Measurements from ENCODE around the gene CYS1. TPM values are rescaled to one million over a fixed set of nuclear protein-coding genes. Genes with fewer than 3 reads are reported as not detected.

CYS1 gene
- total and polyA plus RNA-seq, 2 of the 8 experiments (the other 6 are each of a cell fraction or from before 2014, with no cell fraction given), result 0.09 to 0.13 TPM

DNA sequence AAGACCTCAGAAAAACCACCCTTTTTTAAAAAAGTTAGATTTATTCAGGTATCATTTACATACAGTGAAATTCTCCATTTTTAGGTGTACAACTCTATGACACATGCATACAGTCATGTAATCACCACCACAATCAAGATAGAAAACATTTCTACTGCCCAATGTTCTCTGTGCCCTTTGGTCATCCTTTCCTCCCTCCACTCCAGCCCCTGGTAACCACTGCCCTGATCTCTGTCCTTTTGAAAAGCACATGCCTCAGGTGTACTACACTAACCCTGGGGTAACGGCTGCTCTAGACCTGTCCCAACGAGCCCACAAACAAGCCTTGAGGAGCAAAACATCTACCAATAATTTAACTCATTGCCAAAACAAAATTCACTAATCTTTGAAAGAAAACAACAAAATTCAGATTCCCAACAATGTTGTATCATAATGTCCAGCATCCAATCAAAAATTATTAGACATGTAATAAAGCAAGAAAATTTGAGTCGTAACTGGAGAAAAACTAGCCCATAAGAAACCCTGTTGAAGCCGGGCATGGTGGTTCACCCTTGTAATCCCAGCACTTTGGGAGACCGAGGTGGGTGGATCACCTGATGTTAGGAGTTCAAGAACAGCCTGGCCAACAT lies 62.8 kb downstream of the CYS1 start:
- no peak overlapping the region for H2AFZ ChIP-seq (ENCODE audit: low read length)
- H2AK5ac ChIP-seq (ENCODE audit: low read depth, low read length), result no peak overlapping the region
- no peak overlapping the region for H2BK12ac ChIP-seq (ENCODE audit: low read depth, low read length)
- no peak overlapping the region for H4K91ac ChIP-seq (replicated peaks; ENCODE audit: insufficient read length, low read length)
- WGBS, 2 experiments (ENCODE audit: extremely low coverage in 1 of 2, insufficient coverage in 1 of 2, insufficient read length in 1 of 2, insufficient replicate concordance in 2 of 2, low coverage in 1 of 2, low lambda C conversion rate in 2 of 2, missing lambda C conversion rate in 1 of 2), result 87% methylated on average over 5 of the region's 5 CpGs; no CpG with 5 or more reads in 1 of the 2 experiments
- H4K5ac ChIP-seq (ENCODE audit: insufficient read length, low read depth, low read length), result no peak overlapping the region
- H2BK120ac ChIP-seq (replicated peaks; ENCODE audit: low read depth, low read length), result no peak overlapping the region
- no peak overlapping the region for H3K4ac ChIP-seq (replicated peaks; ENCODE audit: insufficient read length, low read depth, low read length)
- H2BK5ac ChIP-seq (ENCODE audit: low read depth, low read length), result no peak overlapping the region
- H3K79me1 ChIP-seq (ENCODE audit: low read depth, low read length), result no peaks in the 10 kb centered on the region
- H3K27ac ChIP-seq (ENCODE audit: low read depth, low read length), result no peak overlapping the region
- H3K14ac ChIP-seq (ENCODE audit: insufficient read length), result no peak overlapping the region
- no peaks in the 10 kb centered on the region; a peak in 1 of 4 replicates for H3K9me3 ChIP-seq (ENCODE audit: insufficient read depth in 2 of 2, low read depth in 1 of 2, low read length in 1 of 2)
- no peaks in the 10 kb centered on the region for H3K36me3 ChIP-seq (ENCODE audit: control insufficient read depth in 2 of 4, insufficient read depth in 4 of 4, low read length in 3 of 4)
- no peak overlapping the region for H3K18ac ChIP-seq (ENCODE audit: extremely low read depth, low read length)
- H3K23ac ChIP-seq (ENCODE audit: insufficient read length), result no peak overlapping the region
- no peak for DNase-seq (ENCODE audit: low read depth in 1 of 2, low spot score in 2 of 2)
- H4K8ac ChIP-seq (ENCODE audit: extremely low read depth, insufficient read depth, low read length), result no peak overlapping the region
- no peak overlapping the region for H3K4me3 ChIP-seq (ENCODE audit: extremely low read depth in 1 of 4, insufficient read depth in 2 of 4, low read depth in 3 of 4, low read length in 4 of 4)
- H3K4me1 ChIP-seq (replicated peaks in 1 of 4; ENCODE audit: control insufficient read depth in 3 of 4, insufficient read depth in 4 of 4, low read length in 3 of 4), result no peaks in the 10 kb centered on the region
- ChIA-PET POLR2A (ENCODE audit: partially characterized antibody) (interaction anchor here (1.2 kb wide), 2 partner anchors 11 to 25 kb away, joined by 4 read pairs; partner anchors contain the start of gene KLF11), CTCF (ENCODE audit: partially characterized antibody) (interaction anchor here (0.6 to 3.2 kb wide), 6 partner anchors 11 to 405 kb away, joined by 3 to 12 read pairs (median 4); no protein-coding TSS in a partner anchor)
- peaks cover 3% of the 10 kb centered on the region; the same call in 1 of the 2 replicates for H3K23me2 ChIP-seq (ENCODE audit: low read depth, low read length)
- peaks cover 0 to 2% of the 10 kb centered on the region in 2 experiments for H4K20me1 ChIP-seq (replicated peaks in 1 of 2; ENCODE audit: control insufficient read depth in 1 of 2, insufficient read depth in 2 of 2, low read length in 2 of 2)
- H3K56ac ChIP-seq (replicated peaks; ENCODE audit: insufficient read length, low read depth, low read length), result no peak overlapping the region
- no peak overlapping the region for H2BK20ac ChIP-seq (ENCODE audit: low read length)
- H3K4me2 ChIP-seq (ENCODE audit: insufficient read depth in 1 of 2, low read depth in 2 of 2, low read length in 2 of 2), result no peak overlapping the region
- no peak overlapping the region for H3K9ac ChIP-seq (replicated peaks in 1 of 4; ENCODE audit: extremely low read depth in 1 of 4, low read depth in 3 of 4, low read length in 3 of 4)
- no peak overlapping the region for H2BK15ac ChIP-seq (ENCODE audit: low read length)
- no peaks in the 10 kb centered on the region for H3K79me2 ChIP-seq (ENCODE audit: control insufficient read depth in 1 of 2, insufficient read depth in 2 of 2, low read length in 2 of 2)
- FAIRE-seq, result no peak
- H3K27me3 ChIP-seq (replicated peaks in 1 of 4; ENCODE audit: control insufficient read depth in 3 of 4, extremely low read depth in 1 of 4, insufficient read depth in 3 of 4, low read length in 3 of 4), result no peaks in the 10 kb centered on the region
- TF ChIP-seq POU5F1 (IDR thresholded peaks at IDR 0.05; ENCODE audit: low read depth, low read length) (no peak), HDAC6 (IDR thresholded peaks at IDR 0.05; ENCODE audit: low read depth, low read length) (no peak), POLR2A (IDR thresholded peaks at IDR 0.05; ENCODE audit: control extremely low read depth in 1 of 2, low read depth in 2 of 2, low read length in 2 of 2) (no peak), PHF8 (conservative IDR thresholded peaks at IDR 0.05; ENCODE audit: low read depth, low read length) (no peak), HDAC2 (IDR thresholded peaks at IDR 0.05; ENCODE audit: borderline replicate concordance in 1 of 2, low read depth in 2 of 2, low read length in 2 of 2) (no peak), RFX5 (IDR thresholded peaks at IDR 0.05; ENCODE audit: borderline replicate concordance, low read depth, low read length) (no peak), BACH1 (IDR thresholded peaks at IDR 0.05; ENCODE audit: low read length) (no peak), SP4 (IDR thresholded peaks at IDR 0.05; ENCODE audit: low read length) (no peak), ASH2L (IDR thresholded peaks at IDR 0.05; ENCODE audit: low read length) (no peak), SUZ12 (IDR thresholded peaks at IDR 0.05; ENCODE audit: low read length) (no peak), CREB1 (IDR thresholded peaks at IDR 0.05) (no peak), NANOG (IDR thresholded peaks at IDR 0.05; ENCODE audit: insufficient read depth, low read depth, low read length, poor library complexity, severe bottlenecking) (no peak)
- TF ChIP-seq, protein P1, sequence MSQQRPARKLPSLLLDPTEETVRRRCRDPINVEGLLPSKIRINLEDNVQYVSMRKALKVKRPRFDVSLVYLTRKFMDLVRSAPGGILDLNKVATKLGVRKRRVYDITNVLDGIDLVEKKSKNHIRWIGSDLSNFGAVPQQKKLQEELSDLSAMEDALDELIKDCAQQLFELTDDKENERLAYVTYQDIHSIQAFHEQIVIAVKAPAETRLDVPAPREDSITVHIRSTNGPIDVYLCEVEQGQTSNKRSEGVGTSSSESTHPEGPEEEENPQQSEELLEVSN (IDR thresholded peaks at IDR 0.05), result no peak

Measured in H1 (cell line).